SK-N-SH (cell line): ENCODE data around the gene FAM47A. TPM values are rescaled to one million over a fixed set of nuclear protein-coding genes. Genes with fewer than 3 reads are reported as not detected.

Experiments
- CTCF ChIA-PET: fragments of 300-600, 350-600 bp; formaldehyde crosslinking; extraction: SDS; loops from one replicate; lab custom pipeline; 2021; lab: Yijun Ruan, JAX
- POLR2A ChIA-PET: fragments of 350-600 bp; sonication (Branson Sonifier 250); formaldehyde crosslinking; extraction: SDS; loops from one replicate; lab custom pipeline; 2020; ENCODE audit warnings: antibody characterized with exemption, inconsistent platforms; lab: Yijun Ruan, JAX
- DNase-seq: peaks from one replicate; pipeline ENCODE4 v3.0.0; 2012
- H2AFZ ChIP-seq: fragments of 200-600 bp; sonication (generic); 2 replicates; pipeline ENCODE4 v1.8.1; 2016; ENCODE audit warnings: antibody characterized with exemption, mild to moderate bottlenecking, low read depth
- H3F3A ChIP-seq: fragments of 200-600 bp; sonication (generic); replicated peaks from 2 replicates; pipeline ENCODE3; 2016; ENCODE audit warnings: antibody characterized with exemption, mild to moderate bottlenecking; ENCODE audit not compliant: insufficient read depth
- H3K27ac ChIP-seq, 2 experiments: fragments of 200-500 bp in 1 of 2; fragments of 200-600 bp in 1 of 2; sonication (Bioruptor generic) in 1 of 2; sonication (generic), shearing (Covaris generic) in 1 of 2; 2 replicates each; pipeline versions ENCODE4 v1.5.1 to v1.6.1; 2014 to 2016; ENCODE audit warnings: low read depth in 2 of 2, inconsistent platforms in 1 of 2, low read length in 1 of 2, mild to moderate bottlenecking in 1 of 2, mixed read lengths in 1 of 2
- H3K27me3 ChIP-seq: fragments of 200-600 bp; sonication (generic), shearing (Covaris generic); 2 replicates; pipeline ENCODE4 v1.6.1; 2016; ENCODE audit warnings: mixed run types; ENCODE audit not compliant: insufficient read depth
- H3K36me3 ChIP-seq, 2 experiments: fragments of 200-500 bp in 1 of 2; fragments of 200-600 bp in 1 of 2; sonication (Bioruptor generic) in 1 of 2; sonication (generic) in 1 of 2; replicated peaks in 1 of 2; 2 replicates each; pipeline versions ENCODE3 to v1.5.1; 2014 to 2016; ENCODE audit warnings: low read length in 1 of 2, mild to moderate bottlenecking in 1 of 2; ENCODE audit not compliant: insufficient read depth in 2 of 2, control insufficient read depth in 1 of 2
- H3K4me1 ChIP-seq, 2 experiments: fragments of 200-500 bp in 1 of 2; fragments of 200-600 bp in 1 of 2; sonication (Bioruptor generic) in 1 of 2; sonication (generic), shearing (Covaris generic) in 1 of 2; 2 replicates each; pipeline versions ENCODE4 v1.5.1 to v1.6.1; 2014 to 2016; ENCODE audit warnings: low read depth in 1 of 2, low read length in 1 of 2, mixed run types in 1 of 2; ENCODE audit not compliant: insufficient read depth in 2 of 2, control insufficient read depth in 1 of 2
- H3K4me2 ChIP-seq: fragments of 200-600 bp; sonication (generic), shearing (Covaris generic); 2 replicates; pipeline ENCODE4 v1.6.1; 2017; ENCODE audit warnings: mixed run types
- H3K4me3 ChIP-seq, 2 experiments: fragments of 200-500 bp in 1 of 2; fragments of 200-600 bp in 1 of 2; sonication (Bioruptor generic) in 1 of 2; sonication (generic), shearing (Covaris generic) in 1 of 2; 2 replicates each; pipeline versions ENCODE4 v1.5.1 to v1.8.1; 2014 to 2016; ENCODE audit warnings: low read depth in 2 of 2, inconsistent platforms in 1 of 2, low read length in 1 of 2, mild to moderate bottlenecking in 1 of 2, mixed read lengths in 1 of 2, moderate library complexity in 1 of 2
- H3K79me2 ChIP-seq: fragments of 200-600 bp; sonication (generic); 2 replicates; pipeline ENCODE4 v1.8.1; 2017; ENCODE audit warnings: mild to moderate bottlenecking; ENCODE audit not compliant: insufficient read depth
- H3K9ac ChIP-seq: fragments of 200-600 bp; sonication (generic); 2 replicates; pipeline ENCODE4 v1.6.1; 2017; ENCODE audit warnings: mixed run types
- H3K9me2 ChIP-seq: fragments of 200-600 bp; sonication (generic); 2 replicates; pipeline ENCODE4 v1.6.1; 2017; ENCODE audit warnings: mixed run types
- H3K9me3 ChIP-seq: fragments of 200-600 bp; sonication (generic); 2 replicates; pipeline ENCODE4 v1.6.1; 2017; ENCODE audit warnings: mixed run types, mild to moderate bottlenecking, moderate library complexity
- H4K20me1 ChIP-seq: fragments of 200-600 bp; sonication (generic); 2 replicates; pipeline ENCODE4 v1.6.1; 2017; ENCODE audit warnings: mild to moderate bottlenecking, mixed run types; ENCODE audit not compliant: insufficient read depth
- ELF1 ChIP-seq: IDR thresholded peaks from 2 replicates; pipeline ENCODE4 v1.4.0; 2012
- EP300 ChIP-seq, 2 experiments: IDR thresholded peaks; 2 replicates each; pipeline versions ENCODE4 v1.4.0 to v1.6.1; 2012; ENCODE audit warnings: borderline replicate concordance in 1 of 2, low read depth in 1 of 2, low read length in 1 of 2
- FOSL2 ChIP-seq: IDR thresholded peaks from 2 replicates; pipeline ENCODE4 v1.4.0; 2012; ENCODE audit warnings: low read depth, mild to moderate bottlenecking, moderate library complexity, borderline replicate concordance
- FOXM1 ChIP-seq: IDR thresholded peaks from 2 replicates; pipeline ENCODE4 v1.4.0; 2012; ENCODE audit warnings: low read depth, mild to moderate bottlenecking
- GABPA ChIP-seq: IDR thresholded peaks from 2 replicates; pipeline ENCODE4 v1.4.0; 2012; ENCODE audit warnings: low read depth, mild to moderate bottlenecking
- JUND ChIP-seq: IDR thresholded peaks from 2 replicates; pipeline ENCODE4 v1.4.0; 2012
- PBX3 ChIP-seq: IDR thresholded peaks from 2 replicates; pipeline ENCODE4; 2012
- POLR2AphosphoS5 ChIP-seq: IDR thresholded peaks from 2 replicates; pipeline ENCODE4 v1.6.1; 2012; ENCODE audit warnings: low read depth, low read length
- RAD21 ChIP-seq: IDR thresholded peaks from 2 replicates; pipeline ENCODE4 v1.6.1; 2012; ENCODE audit warnings: mild to moderate bottlenecking, low read length
- RFX5 ChIP-seq: IDR thresholded peaks from 2 replicates; pipeline ENCODE4 v1.6.1; 2012; ENCODE audit warnings: mild to moderate bottlenecking, improper control_type of control experiment, low read length
- RXRA ChIP-seq: IDR thresholded peaks from 2 replicates; pipeline ENCODE4 v1.4.0; 2012; ENCODE audit warnings: low read depth, mild to moderate bottlenecking, borderline replicate concordance
- SIN3A ChIP-seq: IDR thresholded peaks from 2 replicates; pipeline ENCODE4 v1.6.1; 2012; ENCODE audit warnings: low read depth, mild to moderate bottlenecking, low read length, moderate library complexity, borderline replicate concordance
- SMC3 ChIP-seq: IDR thresholded peaks from 2 replicates; pipeline ENCODE4 v1.6.1; 2012; ENCODE audit warnings: low read depth, low read length, improper control_type of control experiment
- TAF1 ChIP-seq: IDR thresholded peaks from 2 replicates; pipeline ENCODE4 v1.6.1; 2012; ENCODE audit warnings: low read depth, mild to moderate bottlenecking, low read length, moderate library complexity, borderline replicate concordance
- TCF12 ChIP-seq: IDR thresholded peaks from 2 replicates; pipeline ENCODE4 v1.4.0; 2012
- USF1 ChIP-seq: IDR thresholded peaks from 2 replicates; pipeline ENCODE4 v1.4.0; 2012; ENCODE audit warnings: low read depth, borderline replicate concordance
- WGBS: methylation state at CpG from one replicate; pipeline ENCODE4 v1.1.6; 2017; ENCODE audit warnings: low lambda C conversion rate; 5-methylcytosine and 5-hydroxymethylcytosine counted together
- polyA plus RNA-seq, 3 experiments: library from polyadenylated mRNA; depleted of rRNA; stranded (reverse); fragments of >200 nt; gene quantifications; 2 replicates each; pipeline ENCODE4 v1.2.3, GENCODE V29; 2012
- TF ChIP-seq, protein P1 (sequence below): fragments of 150-350 bp; IDR thresholded peaks from 2 replicates; pipeline ENCODE4 v1.6.1; 2017; ENCODE audit warnings: antibody characterized with exemption, low read length, low read depth, borderline replicate concordance
- TF ChIP-seq, protein P2 (sequence below): IDR thresholded peaks from 2 replicates; pipeline ENCODE4 v1.4.0; 2012; ENCODE audit warnings: low read depth, borderline replicate concordance
- TF ChIP-seq, protein P3 (sequence below): IDR thresholded peaks from 2 replicates; pipeline ENCODE4 v1.6.1; 2012; ENCODE audit warnings: mild to moderate bottlenecking, low read depth, low read length, moderate library complexity
- TF ChIP-seq, protein P4 (sequence below): IDR thresholded peaks from 2 replicates; pipeline ENCODE4 v1.4.0; 2012; ENCODE audit warnings: low read depth

FAM47A gene
- not detected in 2 replicates for polyA plus RNA-seq (2012; rRNA removed)
- not detected in 2 replicates for polyA plus RNA-seq (2012; cell fraction: cytosol; rRNA removed)
- not detected in 2 replicates for polyA plus RNA-seq (2012; cell fraction: nucleus; rRNA removed)

DNA sequence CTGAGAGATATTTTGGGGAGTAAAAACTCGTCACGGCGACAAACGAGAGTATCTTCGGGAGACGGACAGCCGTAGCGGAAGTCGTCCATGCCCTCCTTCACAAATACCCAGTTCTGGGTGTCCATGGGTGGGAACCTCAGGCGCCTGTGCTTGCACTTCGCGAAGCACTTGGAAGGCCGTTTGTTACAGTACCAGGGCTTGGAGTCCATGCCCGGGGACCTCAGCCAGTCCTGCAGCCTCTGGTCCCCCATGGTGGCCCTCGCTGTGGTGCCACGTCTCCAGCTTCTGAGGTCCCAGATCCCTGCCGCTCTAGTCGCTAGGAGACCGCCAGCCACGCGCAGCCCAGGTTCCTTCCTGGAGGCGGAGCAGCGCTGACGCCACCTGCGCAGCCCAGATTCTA lies at the start of gene FAM47A:
FAM47A (minus strand) TSS at position 287 of the 400 bp plus-strand sequence; CDS start at position 251, 36 bp downstream.
- POLR2A ChIA-PET: no interaction called here
- Histone ChIP-seq H3K9me2 (no peaks in the 10 kb centered on the region), H3K27ac (no peak within 1 kb of the TSS), H3K4me3 (no peak within 1 kb of the TSS), H3K27me3 (no peaks in the 10 kb centered on the region), H2AFZ (no peak within 1 kb of the TSS), H3F3A (no peaks in the 10 kb centered on the region), H3K4me1 (no peaks in the 10 kb centered on the region), H3K36me3 (no peaks in the 10 kb centered on the region), H3K79me2 (no peaks in the 10 kb centered on the region), H3K9ac (no peak within 1 kb of the TSS), H3K9me3 (no peaks in the 10 kb centered on the region), H3K4me2 (no peak within 1 kb of the TSS), H4K20me1 (no peaks in the 10 kb centered on the region)
- no peak for DNase-seq
- CTCF ChIA-PET: no interaction called here
- WGBS: 45% methylated on average over 18 of the region's 25 CpGs
- TF ChIP-seq RXRA (no peak), ELF1 (no peak), JUND (no peak), RFX5 (no peak), SIN3A (no peak), TCF12 (no peak), SMC3 (no peak), POLR2AphosphoS5 (no peak), USF1 (no peak), EP300 (IDR thresholded peaks at IDR 0.05; ENCODE audit: borderline replicate concordance in 1 of 2, low read depth in 1 of 2, low read length in 1 of 2) (no peak), FOSL2 (no peak), GABPA (no peak), PBX3 (no peak), TAF1 (no peak), RAD21 (no peak), FOXM1 (no peak)
- TF ChIP-seq, protein P1, sequence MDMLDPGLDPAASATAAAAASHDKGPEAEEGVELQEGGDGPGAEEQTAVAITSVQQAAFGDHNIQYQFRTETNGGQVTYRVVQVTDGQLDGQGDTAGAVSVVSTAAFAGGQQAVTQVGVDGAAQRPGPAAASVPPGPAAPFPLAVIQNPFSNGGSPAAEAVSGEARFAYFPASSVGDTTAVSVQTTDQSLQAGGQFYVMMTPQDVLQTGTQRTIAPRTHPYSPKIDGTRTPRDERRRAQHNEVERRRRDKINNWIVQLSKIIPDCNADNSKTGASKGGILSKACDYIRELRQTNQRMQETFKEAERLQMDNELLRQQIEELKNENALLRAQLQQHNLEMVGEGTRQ: no peak
- TF ChIP-seq, protein P2, sequence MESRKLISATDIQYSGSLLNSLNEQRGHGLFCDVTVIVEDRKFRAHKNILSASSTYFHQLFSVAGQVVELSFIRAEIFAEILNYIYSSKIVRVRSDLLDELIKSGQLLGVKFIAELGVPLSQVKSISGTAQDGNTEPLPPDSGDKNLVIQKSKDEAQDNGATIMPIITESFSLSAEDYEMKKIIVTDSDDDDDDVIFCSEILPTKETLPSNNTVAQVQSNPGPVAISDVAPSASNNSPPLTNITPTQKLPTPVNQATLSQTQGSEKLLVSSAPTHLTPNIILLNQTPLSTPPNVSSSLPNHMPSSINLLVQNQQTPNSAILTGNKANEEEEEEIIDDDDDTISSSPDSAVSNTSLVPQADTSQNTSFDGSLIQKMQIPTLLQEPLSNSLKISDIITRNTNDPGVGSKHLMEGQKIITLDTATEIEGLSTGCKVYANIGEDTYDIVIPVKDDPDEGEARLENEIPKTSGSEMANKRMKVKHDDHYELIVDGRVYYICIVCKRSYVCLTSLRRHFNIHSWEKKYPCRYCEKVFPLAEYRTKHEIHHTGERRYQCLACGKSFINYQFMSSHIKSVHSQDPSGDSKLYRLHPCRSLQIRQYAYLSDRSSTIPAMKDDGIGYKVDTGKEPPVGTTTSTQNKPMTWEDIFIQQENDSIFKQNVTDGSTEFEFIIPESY: no peak
- TF ChIP-seq, protein P3, sequence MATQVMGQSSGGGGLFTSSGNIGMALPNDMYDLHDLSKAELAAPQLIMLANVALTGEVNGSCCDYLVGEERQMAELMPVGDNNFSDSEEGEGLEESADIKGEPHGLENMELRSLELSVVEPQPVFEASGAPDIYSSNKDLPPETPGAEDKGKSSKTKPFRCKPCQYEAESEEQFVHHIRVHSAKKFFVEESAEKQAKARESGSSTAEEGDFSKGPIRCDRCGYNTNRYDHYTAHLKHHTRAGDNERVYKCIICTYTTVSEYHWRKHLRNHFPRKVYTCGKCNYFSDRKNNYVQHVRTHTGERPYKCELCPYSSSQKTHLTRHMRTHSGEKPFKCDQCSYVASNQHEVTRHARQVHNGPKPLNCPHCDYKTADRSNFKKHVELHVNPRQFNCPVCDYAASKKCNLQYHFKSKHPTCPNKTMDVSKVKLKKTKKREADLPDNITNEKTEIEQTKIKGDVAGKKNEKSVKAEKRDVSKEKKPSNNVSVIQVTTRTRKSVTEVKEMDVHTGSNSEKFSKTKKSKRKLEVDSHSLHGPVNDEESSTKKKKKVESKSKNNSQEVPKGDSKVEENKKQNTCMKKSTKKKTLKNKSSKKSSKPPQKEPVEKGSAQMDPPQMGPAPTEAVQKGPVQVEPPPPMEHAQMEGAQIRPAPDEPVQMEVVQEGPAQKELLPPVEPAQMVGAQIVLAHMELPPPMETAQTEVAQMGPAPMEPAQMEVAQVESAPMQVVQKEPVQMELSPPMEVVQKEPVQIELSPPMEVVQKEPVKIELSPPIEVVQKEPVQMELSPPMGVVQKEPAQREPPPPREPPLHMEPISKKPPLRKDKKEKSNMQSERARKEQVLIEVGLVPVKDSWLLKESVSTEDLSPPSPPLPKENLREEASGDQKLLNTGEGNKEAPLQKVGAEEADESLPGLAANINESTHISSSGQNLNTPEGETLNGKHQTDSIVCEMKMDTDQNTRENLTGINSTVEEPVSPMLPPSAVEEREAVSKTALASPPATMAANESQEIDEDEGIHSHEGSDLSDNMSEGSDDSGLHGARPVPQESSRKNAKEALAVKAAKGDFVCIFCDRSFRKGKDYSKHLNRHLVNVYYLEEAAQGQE: no peak
- TF ChIP-seq, protein P4, sequence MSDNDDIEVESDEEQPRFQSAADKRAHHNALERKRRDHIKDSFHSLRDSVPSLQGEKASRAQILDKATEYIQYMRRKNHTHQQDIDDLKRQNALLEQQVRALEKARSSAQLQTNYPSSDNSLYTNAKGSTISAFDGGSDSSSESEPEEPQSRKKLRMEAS: no peak
